ENCODE results near the gene CTTNBP2NL. TPM values are rescaled to one million over a fixed set of nuclear protein-coding genes. Genes with fewer than 3 reads are reported as not detected.

CTTNBP2NL gene
- total and polyA plus RNA-seq, 2 experiments from 2014 or later, result 18.5 to 31.0 TPM

DNA sequence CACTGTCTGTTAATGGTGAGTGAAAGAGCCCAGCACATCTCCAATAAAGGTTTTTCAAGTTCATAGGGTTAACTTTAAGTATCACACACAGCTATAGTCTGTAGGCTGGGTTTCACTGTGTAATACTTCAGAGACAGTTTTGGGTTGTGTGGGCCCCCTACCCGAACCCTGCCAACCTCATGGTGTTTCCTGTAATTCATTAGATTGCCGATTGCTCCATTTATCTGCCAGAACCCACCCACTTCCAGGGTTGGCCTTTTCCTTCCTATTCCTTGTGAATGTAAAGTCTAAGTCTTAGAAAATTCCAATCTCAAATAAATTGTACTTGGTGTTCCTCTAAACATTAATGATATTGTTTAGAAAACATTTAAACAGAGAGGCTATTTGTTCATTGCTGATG, 43.6 kb downstream of the CTTNBP2NL start (continued):
- TF ChIP-seq ZNF462 (CRISPR knock-in tag; IDR thresholded peaks at IDR 0.05), result no peak

GRCh38 chr1:112440574-112440973, 44.6 kb downstream of the CTTNBP2NL start:
- Histone ChIP-seq H3K4me3 (no peak overlapping the region), H3K27ac (ENCODE audit: low read depth) (no peak overlapping the region), H3K79me2 (replicated peaks; ENCODE audit: insufficient read depth) (peaks cover 35% of the 10 kb centered on the region), H3K4me2 (no peak overlapping the region), H4K20me1 (replicated peaks; ENCODE audit: insufficient read depth) (peaks cover 18% of the 10 kb centered on the region), H3K27me3 (ENCODE audit: insufficient read depth) (no peaks in the 10 kb centered on the region), H3K4me1 (ENCODE audit: insufficient read depth) (no peaks in the 10 kb centered on the region), H2AFZ (no peak overlapping the region), H3K36me3 (ENCODE audit: insufficient read depth) (no peaks in the 10 kb centered on the region), H3F3A (replicated peaks; ENCODE audit: low read depth) (no peaks in the 10 kb centered on the region), H3K9me2 (ENCODE audit: insufficient read depth) (no peaks in the 10 kb centered on the region)
- H3K27ac Mint-ChIP-seq, result no peak overlapping the region
- peaks cover 12% of the 10 kb centered on the region; the same call in 2 of the 3 replicates for H3K36me3 Mint-ChIP-seq (ENCODE audit: low read depth)
- DNase-seq (ENCODE audit: low spot score) (no peak), ATAC-seq (no peak)
- H3K27me3 Mint-ChIP-seq (ENCODE audit: insufficient read depth, low read depth, poor library complexity), result no peaks in the 10 kb centered on the region
- no peak overlapping the region for H3K4me3 Mint-ChIP-seq
- no peaks in the 10 kb centered on the region for H3K9me3 Mint-ChIP-seq
- no peaks in the 10 kb centered on the region for H3K4me1 Mint-ChIP-seq
- TF ChIP-seq JUNB (IDR thresholded peaks at IDR 0.05; ENCODE audit: unreplicated experiment) (no peak), ZNF462 (CRISPR knock-in tag; IDR thresholded peaks at IDR 0.05) (no peak), EZH2phosphoT487 (IDR thresholded peaks at IDR 0.05; ENCODE audit: unreplicated experiment) (no peak), ZNF331 (CRISPR knock-in tag; IDR thresholded peaks at IDR 0.05; ENCODE audit: low read depth) (no peak), CREB1 (CRISPR knock-in tag; IDR thresholded peaks at IDR 0.05; ENCODE audit: low read depth) (no peak), EZH2 (IDR thresholded peaks at IDR 0.05; ENCODE audit: low read depth, unreplicated experiment) (no peak), STAT1 (IDR thresholded peaks at IDR 0.05; ENCODE audit: unreplicated experiment) (no peak)
